IMR-90 (cell line): ENCODE measurements around the gene KPNA3. TPM values are rescaled to one million over a fixed set of nuclear protein-coding genes. Genes with fewer than 3 reads are reported as not detected.
A peak's percentile ranks its signal among the peaks of the same experiment; 100 is the strongest.

Experiments
- ATAC-seq: fragments of 200-7000 bp; cut with Tn5 transposase; 2 replicates; pipeline ENCODE4 v1.9.1; 2020; ENCODE audit warnings: low read depth, mild to moderate bottlenecking, moderate library complexity
- BruUV-seq: library from RNA; stranded (reverse); fragments of 400-500 nt; replicated peaks from 2 replicates; lab custom pipeline; 2021; lab: Mats Ljungman, UMichigan
- CTCF ChIA-PET: fragments of 300-600 bp; formaldehyde crosslinking; extraction: SDS; loops from one replicate; lab custom pipeline; 2021; ENCODE audit warnings: antibody characterized with exemption; lab: Yijun Ruan, JAX
- POLR2A ChIA-PET: fragments of 300-600 bp; sonication (Branson Sonifier 250); formaldehyde crosslinking; loops from one replicate; lab custom pipeline; 2022; ENCODE audit warnings: antibody characterized with exemption; ENCODE audit not compliant: unreplicated experiment; lab: Charles Lee
- DNase-seq: peaks from one replicate; pipeline ENCODE4 v3.0.0; 2013
- H2AFZ ChIP-seq: replicated peaks from 2 replicates; pipeline ENCODE3; 2013; ENCODE audit warnings: low read length, mild to moderate bottlenecking; ENCODE audit not compliant: poor library complexity
- H2AK5ac ChIP-seq: 2 replicates; pipeline ENCODE4 v1.6.1; 2013; ENCODE audit warnings: low read depth, low read length, inconsistent platforms
- H2AK9ac ChIP-seq: replicated peaks from 2 replicates; pipeline ENCODE3; 2013; ENCODE audit warnings: mild to moderate bottlenecking, low read depth, low read length, moderate library complexity; ENCODE audit not compliant: poor library complexity
- H2BK120ac ChIP-seq: 2 replicates; pipeline ENCODE4 v1.6.1; 2013; ENCODE audit warnings: low read depth, low read length, inconsistent platforms
- H2BK15ac ChIP-seq: 3 replicates; pipeline ENCODE4 v1.6.1; 2013; ENCODE audit warnings: low read depth, low read length, inconsistent platforms
- H2BK20ac ChIP-seq: 2 replicates; pipeline ENCODE4 v1.6.1; 2013; ENCODE audit warnings: low read depth, mild to moderate bottlenecking, inconsistent platforms, low read length, moderate library complexity
- H2BK5ac ChIP-seq: 2 replicates; pipeline ENCODE4 v1.6.1; 2013; ENCODE audit warnings: mild to moderate bottlenecking, low read depth, low read length, inconsistent platforms; ENCODE audit not compliant: poor library complexity, severe bottlenecking
- H3K14ac ChIP-seq: replicated peaks from 2 replicates; pipeline ENCODE4 v1.6.1; 2013; ENCODE audit warnings: low read depth, low read length, inconsistent platforms
- H3K18ac ChIP-seq: 2 replicates; pipeline ENCODE4 v1.6.1; 2013; ENCODE audit warnings: low read depth, low read length, control low read depth
- H3K23ac ChIP-seq: 2 replicates; pipeline ENCODE4 v1.6.1; 2013; ENCODE audit warnings: low read depth, low read length, inconsistent platforms
- H3K27ac ChIP-seq: 2 replicates; pipeline ENCODE4 v1.5.1; 2013; ENCODE audit warnings: mild to moderate bottlenecking, control low read depth, low read length; ENCODE audit not compliant: insufficient read depth
- H3K27me3 ChIP-seq: 2 replicates; pipeline ENCODE4 v1.6.1; 2013; ENCODE audit warnings: low read length; ENCODE audit not compliant: control insufficient read depth, insufficient read depth
- H3K36me3 ChIP-seq: 2 replicates; pipeline ENCODE4 v1.6.1; 2013; ENCODE audit warnings: low read length, mixed read lengths; ENCODE audit not compliant: control insufficient read depth, insufficient read depth
- H3K4ac ChIP-seq: 2 replicates; pipeline ENCODE4 v1.6.1; 2013; ENCODE audit warnings: low read depth, low read length, inconsistent platforms
- H3K4me1 ChIP-seq: 2 replicates; pipeline ENCODE4 v1.6.1; 2013; ENCODE audit warnings: low read length, mixed read lengths; ENCODE audit not compliant: control insufficient read depth, insufficient read depth
- H3K4me2 ChIP-seq: 2 replicates; pipeline ENCODE4 v1.6.1; 2013; ENCODE audit warnings: low read depth, mild to moderate bottlenecking, control low read depth, low read length, moderate library complexity
- H3K4me3 ChIP-seq: 2 replicates; pipeline ENCODE4 v1.5.1; 2013; ENCODE audit warnings: low read depth, mild to moderate bottlenecking, control low read depth, low read length, moderate library complexity; ENCODE audit not compliant: insufficient read depth
- H3K56ac ChIP-seq: 2 replicates; pipeline ENCODE4 v1.6.1; 2013; ENCODE audit warnings: low read length, inconsistent platforms; ENCODE audit not compliant: insufficient read depth; ENCODE audit errors: extremely low read depth
- H3K79me1 ChIP-seq, 2 experiments: 2 replicates each; pipeline ENCODE4 v1.6.1; 2013; ENCODE audit warnings: low read length in 2 of 2, inconsistent platforms in 1 of 2, low read depth in 1 of 2
- H3K9ac ChIP-seq: 2 replicates; pipeline ENCODE4 v1.6.1; 2013; ENCODE audit warnings: low read depth, low read length, control low read depth
- H3K9me1 ChIP-seq: 2 replicates; pipeline ENCODE4 v1.6.1; 2013; ENCODE audit warnings: low read length, inconsistent platforms; ENCODE audit not compliant: insufficient read depth
- H3K9me3 ChIP-seq: 2 replicates; pipeline ENCODE4 v1.6.1; 2013; ENCODE audit warnings: low read length; ENCODE audit not compliant: control insufficient read depth, insufficient read depth
- H4K20me1 ChIP-seq: 2 replicates; pipeline ENCODE4 v1.6.1; 2013; ENCODE audit warnings: low read length, inconsistent platforms; ENCODE audit not compliant: insufficient read depth
- H4K5ac ChIP-seq: 2 replicates; pipeline ENCODE4 v1.6.1; 2013; ENCODE audit warnings: mild to moderate bottlenecking, low read depth, low read length, control low read depth
- H4K8ac ChIP-seq, 2 experiments: 2 replicates each; pipeline ENCODE4 v1.6.1; 2013; ENCODE audit warnings: low read depth in 2 of 2, low read length in 2 of 2, control low read depth in 1 of 2, inconsistent platforms in 1 of 2
- H4K91ac ChIP-seq: 2 replicates; pipeline ENCODE4 v1.6.1; 2013; ENCODE audit warnings: low read depth, low read length, inconsistent platforms; ENCODE audit not compliant: insufficient read depth
- CEBPB ChIP-seq: IDR thresholded peaks from 2 replicates; pipeline ENCODE4 v1.6.1; 2012; ENCODE audit warnings: low read depth, low read length, improper control_type of control experiment
- CTCF ChIP-seq: conservative IDR thresholded peaks from 2 replicates; pipeline ENCODE4 v1.5.1; 2012; ENCODE audit warnings: mild to moderate bottlenecking, low read depth, low read length, improper control_type of control experiment
- RAD21 ChIP-seq: IDR thresholded peaks from 2 replicates; pipeline ENCODE4 v1.6.1; 2012; ENCODE audit warnings: low read length, improper control_type of control experiment
- WGBS, 2 experiments: methylation state at CpG; one replicate each; pipeline versions ENCODE4 v1.1.5 to v1.1.7; 2013; ENCODE audit warnings: missing lambda C conversion rate in 2 of 2; ENCODE audit not compliant: insufficient read length in 1 of 2; ENCODE audit errors: extremely low coverage in 2 of 2; 5-methylcytosine and 5-hydroxymethylcytosine counted together
- dilution Hi-C: fragments of 300-500 bp; cut with HindIII; formaldehyde crosslinking; loops from one replicate; pipeline ENCODE4 v1.14.3; 2018; ENCODE audit warnings: low sequenced_read_pairs; ENCODE audit not compliant: unreplicated experiment
- in situ Hi-C: fragments of 300-500 bp; cut with MboI; formaldehyde crosslinking; loops from 3 replicates; pipeline ENCODE4 v1.14.3; 2019; ENCODE audit warnings: low sequenced_read_pairs, inconsistent platforms, mixed read lengths
- intact Hi-C: fragments of 100-400 bp; cut with micrococcal nuclease; formaldehyde crosslinking; loops from 2 replicates; pipeline ENCODE4 v1.10.0; 2022
- polyA plus RNA-seq, 3 experiments: library from polyadenylated mRNA; depleted of rRNA; stranded (reverse); fragments of >200 nt; gene quantifications; 2 replicates each; pipeline ENCODE4 v1.2.3, GENCODE V29; 2012; ENCODE audit warnings: low replicate concordance in 1 of 3
- total RNA-seq: library from RNA; depleted of rRNA; stranded (reverse); fragments of >200 nt; gene quantifications from 2 replicates; pipeline ENCODE4 v1.2.3, GENCODE V29; 2012

Gene KPNA3
- total and polyA plus RNA-seq, 2 of the 4 experiments (the other 2 are of a cell fraction) = 25.3 to 48.6 TPM

- H2BK120ac ChIP-seq = no peak overlapping the region
- no peak overlapping the region for H3K18ac ChIP-seq
- peak; percentile 32; the same call in 1 of the 2 replicates for TF ChIP-seq CTCF
- TF ChIP-seq RAD21 = peak; percentile 33; the same call in 1 of the 2 replicates
- TF ChIP-seq CEBPB = no peak
- no peak overlapping the region for H3K56ac ChIP-seq
- no peak overlapping the region for H3K4me2 ChIP-seq
- peaks cover 22% of the 10 kb centered on the region for H3K9me1 ChIP-seq
- H2AFZ ChIP-seq = no peak overlapping the region
- peak overlapping the region; percentile 59 for H2AK9ac ChIP-seq
- no peak overlapping the region for H3K14ac ChIP-seq
- no peak overlapping the region for H3K27ac ChIP-seq
- intact Hi-C loops (no loop called here), in situ Hi-C loops (loop anchor here (25.0 kb wide), 2 partner anchors 1260 to 1410 kb away; partner anchors contain the start of gene RNASEH2B), dilution Hi-C loops (no loop called here)
- no TSS peak for BruUV-seq
- H3K36me3 ChIP-seq = peaks cover 1% of the 10 kb centered on the region; the same call in 1 of the 2 replicates
- H3K9ac ChIP-seq = no peak overlapping the region
- no peak overlapping the region for H2BK15ac ChIP-seq
- no peaks in the 10 kb centered on the region for H3K27me3 ChIP-seq
- H2BK5ac ChIP-seq = no peak overlapping the region
- no peak overlapping the region for H3K23ac ChIP-seq
- H3K79me1 ChIP-seq = no peaks in the 10 kb centered on the region
- no peak overlapping the region for H4K5ac ChIP-seq
- peaks cover 15% of the 10 kb centered on the region for H3K4me1 ChIP-seq
- CTCF ChIA-PET = no interaction called here
- no peak overlapping the region for H4K8ac ChIP-seq
- H4K91ac ChIP-seq = no peak overlapping the region
- no peaks in the 10 kb centered on the region for H3K9me3 ChIP-seq
- no peak overlapping the region for H2AK5ac ChIP-seq
- no peak for ATAC-seq
- peak; percentile 10 for DNase-seq
- H3K4me3 ChIP-seq = no peak overlapping the region
- WGBS, 2 experiments = no CpG with 5 or more reads among the region's 16 CpGs
- H2BK20ac ChIP-seq = no peak overlapping the region
- POLR2A ChIA-PET = no interaction called here
- no peak overlapping the region for H3K4ac ChIP-seq
- peaks cover 4% of the 10 kb centered on the region; the same call in 1 of the 2 replicates for H4K20me1 ChIP-seq
Observed at GRCh38 chr13:49652355-49653305, 139.9 kb downstream of the KPNA3 start.
